Transverse colon (tissue), 4 donors: ENCODE results near the gene DECR2.

ENCODE experiments used
- POLR2A ChIP-seq: fragments of 450-650 bp; IDR thresholded peaks from one replicate; pipeline ENCODE4 v1.6.1; 2016; ENCODE audit warnings: antibody characterized with exemption, mild to moderate bottlenecking, moderate library complexity
- POLR2AphosphoS5 ChIP-seq, 3 donors: sonication (generic); formaldehyde crosslinking; IDR thresholded peaks; one replicate each; pipeline ENCODE4 v1.6.1; 2016; ENCODE audit warnings: antibody characterized with exemption in 3 of 3
- TF ChIP-seq, protein P1 (sequence below), 5 experiments: fragments of 200-600 bp in 3 of 5; fragments of 450-650 bp in 2 of 5; sonication (generic) in 3 of 5; IDR thresholded peaks; 1 replicate in 2 of 5; 2 replicates in 3 of 5; pipeline ENCODE4 v1.5.1; 2016 to 2017; ENCODE audit warnings: antibody characterized with exemption in 5 of 5, inconsistent platforms in 3 of 5, mild to moderate bottlenecking in 2 of 5, moderate library complexity in 1 of 5

DNA sequence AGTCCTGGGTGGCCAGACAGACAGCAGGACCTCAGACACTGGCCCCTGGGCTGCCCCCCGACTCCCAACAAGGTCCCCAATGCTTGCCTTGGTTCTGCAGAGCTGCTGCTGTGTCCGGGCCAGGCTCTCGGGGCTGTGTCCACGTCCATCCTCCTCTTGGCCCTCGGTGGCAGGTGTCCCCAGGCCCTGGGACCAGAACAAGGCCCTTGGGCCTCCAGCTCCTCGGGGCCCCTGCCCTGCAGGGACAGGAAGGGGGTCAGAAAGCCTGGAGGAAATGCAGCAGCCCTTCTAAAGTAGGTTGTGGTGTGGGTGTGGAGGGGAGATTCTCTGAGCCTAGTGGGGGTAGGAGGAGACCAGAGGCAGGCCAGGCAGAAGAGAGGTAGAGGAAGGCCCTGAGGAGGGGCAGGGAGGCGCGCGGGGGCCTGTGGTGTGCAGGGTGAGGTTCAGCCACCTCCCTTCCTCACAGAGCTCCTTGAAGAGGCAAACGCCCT is 46.7 kb upstream of the DECR2 start:
- TF ChIP-seq, protein P1, sequence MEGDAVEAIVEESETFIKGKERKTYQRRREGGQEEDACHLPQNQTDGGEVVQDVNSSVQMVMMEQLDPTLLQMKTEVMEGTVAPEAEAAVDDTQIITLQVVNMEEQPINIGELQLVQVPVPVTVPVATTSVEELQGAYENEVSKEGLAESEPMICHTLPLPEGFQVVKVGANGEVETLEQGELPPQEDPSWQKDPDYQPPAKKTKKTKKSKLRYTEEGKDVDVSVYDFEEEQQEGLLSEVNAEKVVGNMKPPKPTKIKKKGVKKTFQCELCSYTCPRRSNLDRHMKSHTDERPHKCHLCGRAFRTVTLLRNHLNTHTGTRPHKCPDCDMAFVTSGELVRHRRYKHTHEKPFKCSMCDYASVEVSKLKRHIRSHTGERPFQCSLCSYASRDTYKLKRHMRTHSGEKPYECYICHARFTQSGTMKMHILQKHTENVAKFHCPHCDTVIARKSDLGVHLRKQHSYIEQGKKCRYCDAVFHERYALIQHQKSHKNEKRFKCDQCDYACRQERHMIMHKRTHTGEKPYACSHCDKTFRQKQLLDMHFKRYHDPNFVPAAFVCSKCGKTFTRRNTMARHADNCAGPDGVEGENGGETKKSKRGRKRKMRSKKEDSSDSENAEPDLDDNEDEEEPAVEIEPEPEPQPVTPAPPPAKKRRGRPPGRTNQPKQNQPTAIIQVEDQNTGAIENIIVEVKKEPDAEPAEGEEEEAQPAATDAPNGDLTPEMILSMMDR (IDR thresholded peaks at IDR 0.05), result no peak
- TF ChIP-seq POLR2A (no peak), POLR2AphosphoS5 (IDR thresholded peaks at IDR 0.05) (no peak)
